ENCODE data around the gene PROM2.

PROM2 gene

GRCh38 chr2:95323347-95324155, 49.3 kb downstream of the PROM2 start:
- no peaks in the 10 kb centered on the region for H3K9me3 ChIP-seq
- H3K36me3 ChIP-seq: no peaks in the 10 kb centered on the region
- no peaks in the 10 kb centered on the region for H3K4me1 ChIP-seq (ENCODE audit: control insufficient read depth in 1 of 2, insufficient read depth in 1 of 2, low read depth in 1 of 2, low read length in 1 of 2)
- no peak overlapping the region for H3K27ac ChIP-seq
- H3K4me3 ChIP-seq (ENCODE audit: low read depth in 1 of 2, low read length in 1 of 2): no peak overlapping the region
- H3K27me3 ChIP-seq: no peaks in the 10 kb centered on the region
- no peak for TF ChIP-seq CTCF (IDR thresholded peaks at IDR 0.05)

- Histone ChIP-seq H3K9me3 (no peaks in the 10 kb centered on the region), H3K27ac (no peak overlapping the region), H3K4me1 (ENCODE audit: control insufficient read depth in 1 of 2, insufficient read depth in 1 of 2, low read depth in 1 of 2, low read length in 1 of 2) (no peaks in the 10 kb centered on the region), H3K36me3 (no peaks in the 10 kb centered on the region), H3K4me3 (ENCODE audit: low read depth in 1 of 2, low read length in 1 of 2) (no peak overlapping the region), H3K27me3 (no peaks in the 10 kb centered on the region)
- no peak for TF ChIP-seq CTCF (IDR thresholded peaks at IDR 0.05)
Measured at GRCh38 chr2:95325026-95325425, 50.8 kb downstream of the PROM2 start.

- no peak overlapping the region for H3K4me3 ChIP-seq (ENCODE audit: low read depth in 1 of 2, low read length in 1 of 2)
- H3K27me3 ChIP-seq: no peaks in the 10 kb centered on the region
- no peak for TF ChIP-seq CTCF (IDR thresholded peaks at IDR 0.05)
- no peaks in the 10 kb centered on the region for H3K4me1 ChIP-seq (ENCODE audit: control insufficient read depth in 1 of 2, insufficient read depth in 1 of 2, low read depth in 1 of 2, low read length in 1 of 2)
- H3K27ac ChIP-seq: no peak overlapping the region
- H3K36me3 ChIP-seq: no peaks in the 10 kb centered on the region
- H3K9me3 ChIP-seq: no peaks in the 10 kb centered on the region
Measured at GRCh38 chr2:95325590-95326432, 51.6 kb downstream of the PROM2 start.

- no peaks in the 10 kb centered on the region for H3K4me1 ChIP-seq (ENCODE audit: control insufficient read depth in 1 of 2, insufficient read depth in 1 of 2, low read depth in 1 of 2, low read length in 1 of 2)
- no peak overlapping the region for H3K4me3 ChIP-seq (ENCODE audit: low read depth in 1 of 2, low read length in 1 of 2)
- no peak overlapping the region for H3K27ac ChIP-seq
- no peaks in the 10 kb centered on the region for H3K27me3 ChIP-seq
- TF ChIP-seq CTCF (IDR thresholded peaks at IDR 0.05): no peak
- H3K36me3 ChIP-seq: no peaks in the 10 kb centered on the region
- no peaks in the 10 kb centered on the region for H3K9me3 ChIP-seq
Measured at GRCh38 chr2:95326433-95327140, 52.3 kb downstream of the PROM2 start.

GRCh38 chr2:95327861-95328260, 53.6 kb downstream of the PROM2 start:
- no peak for TF ChIP-seq CTCF (IDR thresholded peaks at IDR 0.05)
- Histone ChIP-seq H3K9me3 (no peaks in the 10 kb centered on the region), H3K27me3 (no peaks in the 10 kb centered on the region)

More at GRCh38 chr2:95327861-95328260, 53.6 kb downstream of the PROM2 start:
- Histone ChIP-seq H3K4me3 (ENCODE audit: low read depth in 1 of 2, low read length in 1 of 2) (no peak overlapping the region), H3K27ac (no peak overlapping the region), H3K4me1 (ENCODE audit: control insufficient read depth in 1 of 2, insufficient read depth in 1 of 2, low read depth in 1 of 2, low read length in 1 of 2) (no peaks in the 10 kb centered on the region), H3K36me3 (no peaks in the 10 kb centered on the region)
